OCI-LY7 (cell line): ENCODE data around the gene SPINK9. TPM values are rescaled to one million over a fixed set of nuclear protein-coding genes. Genes with fewer than 3 reads are reported as not detected.

Experiments used
- BruUV-seq: library from RNA; stranded (reverse); fragments of 400-500 nt; replicated peaks from 2 replicates; lab custom pipeline; 2021; lab: Mats Ljungman, UMichigan
- CTCF ChIA-PET: fragments of 300-600 bp; sonication (Branson Sonifier 250); formaldehyde crosslinking; loops from one replicate; lab custom pipeline; 2022; ENCODE audit warnings: antibody characterized with exemption; ENCODE audit not compliant: unreplicated experiment; lab: Charles Lee
- POLR2A ChIA-PET: fragments of 300-600 bp; sonication (Branson Sonifier 250); formaldehyde crosslinking; loops from one replicate; lab custom pipeline; 2022; ENCODE audit warnings: antibody characterized with exemption; lab: Charles Lee
- DNase-seq: peaks from one replicate; pipeline ENCODE4 v3.0.0-alpha.2; 2015; ENCODE audit warnings: low spot score
- H2AFZ ChIP-seq: fragments of 200-600 bp; sonication (generic), shearing (Covaris generic); 2 replicates; pipeline ENCODE4 v1.6.1; 2014; ENCODE audit warnings: mild to moderate bottlenecking, antibody characterized with exemption, low read length, moderate library complexity
- H3K27ac ChIP-seq: fragments of 200-600 bp; sonication (generic); 2 replicates; pipeline ENCODE4 v1.5.1; 2014; ENCODE audit warnings: mixed run types, low read depth, mild to moderate bottlenecking, moderate library complexity, low read length, inconsistent platforms; ENCODE audit not compliant: poor library complexity, severe bottlenecking
- H3K36me3 ChIP-seq: fragments of 200-600 bp; sonication (generic); 2 replicates; pipeline ENCODE4 v1.6.1; 2014; ENCODE audit warnings: mild to moderate bottlenecking, antibody characterized with exemption, low read length, moderate library complexity, mixed read lengths; ENCODE audit not compliant: insufficient read depth
- H3K4me1 ChIP-seq: fragments of 200-600 bp; sonication (generic); 2 replicates; pipeline ENCODE4 v1.5.1; 2014; ENCODE audit warnings: mild to moderate bottlenecking, low read length; ENCODE audit not compliant: insufficient read depth, poor library complexity, severe bottlenecking
- H3K4me2 ChIP-seq: fragments of 200-600 bp; sonication (generic); 2 replicates; pipeline ENCODE4 v1.6.1; 2014; ENCODE audit warnings: mild to moderate bottlenecking, low read length
- H3K4me3 ChIP-seq: fragments of 200-600 bp; sonication (generic); 2 replicates; pipeline ENCODE4 v1.5.1; 2014; ENCODE audit warnings: mild to moderate bottlenecking, low read depth, low read length; ENCODE audit not compliant: poor library complexity, severe bottlenecking
- H3K79me2 ChIP-seq: fragments of 200-600 bp; sonication (generic); 2 replicates; pipeline ENCODE4 v1.6.1; 2016; ENCODE audit warnings: low read depth, mild to moderate bottlenecking, low read length, moderate library complexity, mixed read lengths; ENCODE audit not compliant: insufficient read depth
- H3K9me2 ChIP-seq: fragments of 200-600 bp; sonication (generic); 2 replicates; pipeline ENCODE4 v1.6.1; 2016; ENCODE audit warnings: mild to moderate bottlenecking, low read length, mixed read lengths; ENCODE audit not compliant: insufficient read depth
- H3K9me3 ChIP-seq: fragments of 200-600 bp; sonication (generic); 2 replicates; pipeline ENCODE4 v1.6.1; 2014; ENCODE audit warnings: mild to moderate bottlenecking, mixed run types, low read length, mixed read lengths
- H4K20me1 ChIP-seq: fragments of 200-600 bp; sonication (generic); 2 replicates; pipeline ENCODE4 v1.6.1; 2014; ENCODE audit warnings: mild to moderate bottlenecking, antibody characterized with exemption, low read length, moderate library complexity, mixed read lengths; ENCODE audit not compliant: insufficient read depth
- EZH2phosphoT487 ChIP-seq: fragments of 200-600 bp; sonication (generic); IDR thresholded peaks from 2 replicates; pipeline ENCODE4 v1.6.1; 2018; ENCODE audit warnings: low read depth, borderline replicate concordance, mild to moderate bottlenecking, mixed run types, antibody characterized with exemption, low read length, moderate library complexity, mixed read lengths
- intact Hi-C: fragments of 100-400 bp; cut with micrococcal nuclease; formaldehyde crosslinking; loops from one replicate; pipeline ENCODE4 v1.10.0; 2022; ENCODE audit not compliant: unreplicated experiment
- total RNA-seq, 2 experiments: library from RNA; depleted of rRNA in 1 of 2; stranded (reverse); fragments of >200 nt in 1 of 2; shearing (Covaris generic) in 1 of 2; gene quantifications; 2 replicates each; pipeline ENCODE4 v1.2.3, GENCODE V29; 2014 to 2022
- TF ChIP-seq, protein P1 (sequence below): fragments of 200-600 bp; sonication (generic); conservative IDR thresholded peaks from 2 replicates; pipeline ENCODE4 v1.5.1; 2014; ENCODE audit warnings: mild to moderate bottlenecking, antibody characterized with exemption, low read length, moderate library complexity, mixed read lengths

Gene SPINK9
- total RNA-seq, 2 experiments from 2014 or later, result not detected

DNA sequence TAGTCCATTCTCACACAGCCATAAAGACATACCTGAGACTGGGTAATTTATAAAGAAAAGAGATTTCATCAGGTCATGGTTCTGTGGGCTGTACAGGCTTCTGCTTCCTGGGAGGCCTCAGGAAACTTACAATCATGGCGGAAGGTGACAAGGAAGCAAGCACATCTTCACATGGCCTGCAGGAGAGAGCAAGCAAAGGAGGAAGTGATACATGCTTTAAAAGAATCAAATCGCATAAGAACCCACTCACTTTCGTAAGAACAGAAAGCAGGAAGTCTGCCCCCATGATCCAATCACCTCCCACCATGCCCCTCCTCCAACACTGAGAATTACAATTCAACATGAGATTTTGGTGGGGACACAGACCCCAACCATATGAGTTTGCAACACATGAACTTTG is 43.3 kb downstream of the SPINK9 start:
- no peak overlapping the region for H3K4me3 ChIP-seq

GRCh38 chr5:148379340-148379739 is 44.0 kb downstream of the SPINK9 start:
- H3K36me3 ChIP-seq, result peaks cover 6% of the 10 kb centered on the region; the same call in 1 of the 2 replicates
- intact Hi-C loops, result no loop called here
- no peak overlapping the region for H3K4me2 ChIP-seq
- ChIA-PET CTCF (no interaction called here), POLR2A (interaction anchor here (0.8 kb wide), 1 partner anchor 34 kb away, joined by 3 read pairs; no protein-coding TSS in a partner anchor)
- H4K20me1 ChIP-seq, result no peaks in the 10 kb centered on the region
- BruUV-seq, result no TSS peak
- no peak for DNase-seq
- no peak overlapping the region for H3K4me3 ChIP-seq
- H3K27ac ChIP-seq, result no peak overlapping the region
- no peak overlapping the region; the same call in 1 of the 2 replicates for H2AFZ ChIP-seq
- peaks cover 4% of the 10 kb centered on the region; the same call in 1 of the 2 replicates for H3K79me2 ChIP-seq
- H3K4me1 ChIP-seq, result peaks cover 6% of the 10 kb centered on the region
- peaks cover 26% of the 10 kb centered on the region for H3K9me3 ChIP-seq
- no peaks in the 10 kb centered on the region for H3K9me2 ChIP-seq
- TF ChIP-seq EZH2phosphoT487, result no peak
- TF ChIP-seq, protein P1, sequence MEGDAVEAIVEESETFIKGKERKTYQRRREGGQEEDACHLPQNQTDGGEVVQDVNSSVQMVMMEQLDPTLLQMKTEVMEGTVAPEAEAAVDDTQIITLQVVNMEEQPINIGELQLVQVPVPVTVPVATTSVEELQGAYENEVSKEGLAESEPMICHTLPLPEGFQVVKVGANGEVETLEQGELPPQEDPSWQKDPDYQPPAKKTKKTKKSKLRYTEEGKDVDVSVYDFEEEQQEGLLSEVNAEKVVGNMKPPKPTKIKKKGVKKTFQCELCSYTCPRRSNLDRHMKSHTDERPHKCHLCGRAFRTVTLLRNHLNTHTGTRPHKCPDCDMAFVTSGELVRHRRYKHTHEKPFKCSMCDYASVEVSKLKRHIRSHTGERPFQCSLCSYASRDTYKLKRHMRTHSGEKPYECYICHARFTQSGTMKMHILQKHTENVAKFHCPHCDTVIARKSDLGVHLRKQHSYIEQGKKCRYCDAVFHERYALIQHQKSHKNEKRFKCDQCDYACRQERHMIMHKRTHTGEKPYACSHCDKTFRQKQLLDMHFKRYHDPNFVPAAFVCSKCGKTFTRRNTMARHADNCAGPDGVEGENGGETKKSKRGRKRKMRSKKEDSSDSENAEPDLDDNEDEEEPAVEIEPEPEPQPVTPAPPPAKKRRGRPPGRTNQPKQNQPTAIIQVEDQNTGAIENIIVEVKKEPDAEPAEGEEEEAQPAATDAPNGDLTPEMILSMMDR, result no peak

More for the DNA sequence above, 43.3 kb downstream of the SPINK9 start:
- intact Hi-C loops, result no loop called here
- TF ChIP-seq, protein P1, result no peak
- TF ChIP-seq EZH2phosphoT487, result no peak
- Histone ChIP-seq H4K20me1 (no peaks in the 10 kb centered on the region), H3K4me2 (no peak overlapping the region), H3K36me3 (peaks cover 6% of the 10 kb centered on the region; the same call in 1 of the 2 replicates), H3K79me2 (no peaks in the 10 kb centered on the region), H3K9me3 (peaks cover 26% of the 10 kb centered on the region), H3K9me2 (no peaks in the 10 kb centered on the region), H2AFZ (no peak overlapping the region; the same call in 1 of the 2 replicates), H3K4me1 (peaks cover 6% of the 10 kb centered on the region), H3K27ac (no peak overlapping the region)
- BruUV-seq, result no TSS peak
- ChIA-PET CTCF (no interaction called here), POLR2A (no interaction called here)
- peak; percentile 26 for DNase-seq

DNA sequence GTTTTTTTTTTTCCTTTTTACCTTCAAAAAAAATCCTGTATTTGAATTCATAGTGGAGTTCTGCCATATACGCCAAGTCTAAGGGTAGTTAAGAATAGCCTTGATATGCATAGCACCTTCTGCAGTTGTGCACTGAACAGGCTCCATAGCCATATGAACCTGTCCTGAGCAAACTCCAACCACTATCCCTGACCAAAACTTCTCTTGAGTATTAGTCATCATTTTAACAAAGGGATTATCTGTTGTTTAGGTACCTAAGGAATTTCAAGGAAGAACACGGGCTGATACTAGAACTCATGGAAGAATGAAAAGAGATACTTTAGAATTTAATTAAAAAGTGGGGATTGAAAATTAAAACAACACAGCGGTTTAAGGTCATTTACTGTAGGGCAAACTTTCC is 46.5 kb downstream of the SPINK9 start:
- H4K20me1 ChIP-seq, result peaks cover 12% of the 10 kb centered on the region; the same call in 1 of the 2 replicates
- DNase-seq, result no peak
- H3K9me2 ChIP-seq, result no peaks in the 10 kb centered on the region
- CTCF ChIA-PET, result interaction anchor here (1.2 kb wide), 1 partner anchor 9 kb away, joined by 3 read pairs; no protein-coding TSS in a partner anchor
- H3K4me1 ChIP-seq, result peaks cover 26% of the 10 kb centered on the region
- no peak overlapping the region for H3K4me2 ChIP-seq
- no peak for TF ChIP-seq EZH2phosphoT487
- TF ChIP-seq, protein P1, result no peak
- POLR2A ChIA-PET, result interaction anchor here (0.6 to 1.0 kb wide), 2 partner anchors 10 to 74 kb away, joined by 3 to 6 read pairs; no protein-coding TSS in a partner anchor
- no TSS peak for BruUV-seq
- peaks cover 26% of the 10 kb centered on the region for H3K9me3 ChIP-seq
- no peak overlapping the region for H3K27ac ChIP-seq
- intact Hi-C loops, result loop anchor here (5.0 to 10.0 kb wide), 2 partner anchors 423 to 450 kb away; no protein-coding TSS in a partner anchor
- H3K79me2 ChIP-seq, result peaks cover 29% of the 10 kb centered on the region
- no peak overlapping the region for H2AFZ ChIP-seq
- H3K4me3 ChIP-seq, result no peak overlapping the region
- H3K36me3 ChIP-seq, result peaks cover 12% of the 10 kb centered on the region
